Urothelium cell line (cell line): ENCODE data around the gene STAC.

ENCODE experiments used
- DNase-seq: peaks from one replicate; pipeline ENCODE4 v3.0.0; 2011; ENCODE audit warnings: low spot score, mixed read lengths
- FAIRE-seq: peaks from 2 replicates; lab custom pipeline; 2011; peaks lifted over from hg19 to GRCh38; lab: Jason Lieb, UNC

Gene STAC

DNA sequence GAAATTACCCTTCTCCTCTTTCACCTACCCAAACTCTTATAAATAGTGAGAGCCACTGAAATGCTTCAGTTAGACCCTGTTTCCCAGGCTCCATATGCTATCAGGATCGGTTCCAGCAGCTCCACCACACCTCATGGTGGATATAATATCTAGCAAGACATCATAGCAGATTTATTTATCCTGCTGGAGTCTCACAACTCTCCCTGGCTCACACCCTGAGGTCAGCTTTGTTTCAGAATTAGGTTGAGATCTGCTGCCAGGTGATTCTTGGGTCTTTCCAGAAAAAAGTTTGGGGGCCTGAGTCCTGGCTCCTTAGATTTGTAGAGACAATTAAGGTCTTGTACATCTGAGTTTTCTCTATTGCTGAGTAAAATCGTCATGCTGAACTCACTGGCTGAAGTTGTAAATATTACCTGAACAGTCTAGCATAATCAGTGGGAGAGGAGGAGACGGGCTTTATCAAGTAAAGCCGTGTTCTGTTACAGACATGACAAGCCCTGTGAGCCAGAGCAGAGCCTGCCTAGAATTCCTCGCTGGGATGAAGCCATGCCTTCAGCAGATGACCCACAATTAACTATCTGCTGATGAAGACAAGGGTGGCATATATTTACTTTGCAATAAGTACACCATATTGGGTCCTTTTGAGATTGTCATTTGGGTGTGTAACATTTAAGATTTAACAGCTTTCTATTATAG, 131.6 kb downstream of the STAC start:
- DNase-seq: no peak
- FAIRE-seq: no peak

DNA sequence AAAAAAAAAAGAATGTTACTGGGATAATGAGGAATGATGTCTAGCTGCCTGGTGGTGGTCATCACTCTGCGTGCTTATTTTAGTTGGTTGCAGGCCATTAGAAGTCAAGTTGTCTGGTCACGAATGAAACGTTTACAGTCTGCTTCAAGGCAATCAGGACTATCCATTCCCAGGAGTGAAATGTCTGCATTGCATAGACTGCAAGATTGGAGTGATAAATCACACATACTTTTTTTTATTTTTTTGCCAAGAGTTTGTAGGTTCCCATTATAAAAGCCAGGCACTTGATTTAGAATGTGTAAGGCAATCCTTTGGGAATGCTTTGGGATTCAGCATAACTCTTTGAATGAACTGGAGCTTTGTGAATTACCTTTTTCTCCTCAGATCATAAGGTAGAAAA, 132.3 kb downstream of the STAC start:
- FAIRE-seq (no peak), DNase-seq (no peak)

DNA sequence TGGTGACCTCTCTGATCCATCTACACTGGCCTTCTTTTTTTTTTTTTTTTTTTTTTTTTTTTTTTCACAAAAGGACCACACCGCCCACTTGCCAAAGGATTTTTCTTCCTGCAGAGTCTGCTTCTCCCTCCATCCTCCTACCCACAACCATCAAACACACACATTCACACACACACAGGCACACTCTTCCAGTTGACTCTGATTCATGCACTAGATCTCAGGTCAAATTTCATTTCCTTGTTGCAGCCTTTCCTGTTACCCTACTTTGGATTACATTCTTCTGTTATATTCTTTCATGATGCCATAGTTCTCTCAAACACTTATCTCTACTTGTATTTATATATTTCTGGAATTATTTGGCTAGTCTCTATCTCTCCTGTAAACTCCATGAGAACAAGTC, 133.9 kb downstream of the STAC start:
- DNase-seq (no peak), FAIRE-seq (no peak)

DNA sequence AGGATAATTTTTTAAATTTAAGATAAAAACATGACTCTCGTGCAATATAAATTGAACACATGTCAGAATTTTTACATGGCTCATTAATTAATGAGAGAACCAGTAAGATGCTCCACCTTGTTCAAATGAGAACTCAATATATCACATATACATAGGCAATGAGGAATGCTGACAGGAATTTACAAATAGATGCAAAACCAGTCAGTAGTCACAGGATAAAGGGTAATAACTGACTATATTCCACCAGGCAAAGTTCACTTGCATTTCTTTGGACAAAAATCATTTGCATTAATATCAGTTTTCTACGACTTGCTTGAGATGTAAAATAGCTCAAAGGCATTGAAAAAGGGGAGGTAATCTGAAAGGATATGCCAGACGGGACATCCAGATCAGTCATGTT, 139.4 kb downstream of the STAC start:
- DNase-seq: no peak
- no peak for FAIRE-seq

DNA sequence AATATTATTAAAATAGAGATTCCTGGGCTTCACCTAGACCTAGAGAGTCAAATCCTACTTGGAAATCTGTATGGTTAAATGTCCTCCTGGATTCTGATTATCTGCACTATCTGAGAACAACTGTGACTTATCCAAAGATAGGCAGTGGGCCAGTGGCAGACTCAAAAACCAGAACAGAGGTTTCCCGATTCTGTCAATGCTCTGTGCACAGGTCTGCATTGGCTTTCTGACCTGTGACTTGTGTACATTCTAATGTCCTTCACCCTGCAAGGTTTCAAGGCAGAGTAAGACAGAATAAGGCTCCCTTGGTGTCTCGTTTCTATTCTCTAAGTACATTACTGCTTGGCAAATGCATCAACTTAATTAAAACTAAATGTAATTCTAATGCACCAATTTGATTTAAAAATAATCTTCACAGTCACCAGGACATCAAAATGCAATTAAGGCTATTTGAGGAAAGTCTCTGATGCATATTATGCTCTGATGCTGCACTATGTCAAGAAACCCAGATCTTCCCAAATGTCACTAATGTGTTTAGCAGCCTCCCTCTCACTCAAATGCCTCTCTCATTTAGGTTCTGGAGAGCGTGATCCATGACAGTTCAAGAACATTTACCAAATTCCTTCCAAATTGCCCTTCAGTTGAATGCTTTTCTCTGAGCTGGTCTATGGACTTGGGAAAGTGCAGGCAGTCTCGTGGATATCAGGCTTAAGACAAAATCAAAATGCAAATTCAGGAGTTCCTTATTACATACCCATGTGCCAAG, 140.1 kb downstream of the STAC start:
- no peak for FAIRE-seq

DNA sequence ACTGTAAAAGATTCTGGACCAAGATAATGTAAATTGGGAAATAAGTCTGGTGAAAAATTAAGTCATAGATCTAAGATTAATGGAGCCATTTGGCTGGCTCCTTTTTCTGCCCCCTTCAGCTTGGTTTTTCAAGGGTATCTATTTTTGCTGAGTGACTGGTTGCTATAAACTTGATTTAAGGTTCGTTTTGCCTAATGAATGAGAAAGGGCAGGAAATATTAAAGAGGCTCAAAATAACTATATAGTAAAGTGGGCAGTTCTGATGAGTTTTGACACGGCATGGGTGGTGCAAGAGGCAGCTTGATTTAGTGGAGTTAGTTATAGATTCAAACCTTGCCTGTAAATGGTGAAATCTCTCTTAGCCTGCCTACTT, 140.7 kb downstream of the STAC start:
- DNase-seq (no peak), FAIRE-seq (no peak)

More for the DNA sequence above, 140.1 kb downstream of the STAC start:
- DNase-seq: no peak

DNA sequence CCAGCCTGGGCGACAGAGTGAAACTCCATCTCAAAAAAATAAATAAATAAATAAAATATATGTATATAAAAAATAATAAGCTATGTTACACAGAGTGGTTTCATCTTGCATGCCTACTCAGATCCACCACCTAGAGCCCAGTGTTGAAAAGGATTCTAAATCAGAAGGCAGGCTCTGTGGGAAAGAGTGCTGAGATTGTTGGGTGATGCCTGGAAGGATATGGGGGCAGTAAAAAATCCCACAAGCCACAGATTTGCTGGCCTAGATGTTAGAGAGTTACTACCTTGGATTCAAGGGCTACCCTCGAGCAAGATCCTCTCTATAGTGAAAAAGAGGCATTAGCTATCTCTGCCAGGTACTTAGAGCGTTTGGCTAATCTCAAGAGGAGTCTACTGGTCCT, 144.3 kb downstream of the STAC start:
- DNase-seq (no peak), FAIRE-seq (no peak)

DNA sequence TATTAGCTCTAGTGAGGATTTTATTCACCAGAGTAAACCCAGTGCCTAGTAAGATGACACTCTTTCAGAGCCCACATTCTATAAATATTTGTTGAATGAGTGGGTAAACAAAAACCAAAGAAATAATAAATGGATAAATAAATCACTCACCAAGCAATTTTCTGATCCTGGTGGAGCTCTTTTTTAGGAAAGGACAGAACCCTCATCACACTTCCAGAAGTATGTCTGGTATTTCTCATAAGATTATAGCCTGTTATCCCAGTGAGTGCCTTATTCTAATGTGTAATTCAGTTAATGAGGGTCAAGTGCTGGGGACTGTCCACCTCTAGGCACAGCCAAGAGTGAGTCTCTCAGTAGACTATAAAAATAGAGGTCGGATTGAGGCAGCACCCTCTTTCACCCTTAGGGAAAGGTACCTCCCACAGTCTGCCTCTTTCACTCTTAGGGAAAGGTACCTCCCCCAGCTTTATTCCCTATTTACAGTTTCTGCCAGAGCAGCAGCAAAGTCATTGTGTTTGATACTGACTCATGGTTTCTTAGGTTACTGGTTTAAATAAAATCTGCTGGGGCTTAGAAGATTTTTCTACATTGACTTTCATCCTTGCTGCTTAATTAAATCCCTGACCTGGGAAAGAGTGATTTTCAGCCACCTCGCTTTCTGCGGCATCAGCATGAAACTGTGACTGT, 145.0 kb downstream of the STAC start:
- peak; percentile 40 for DNase-seq
- FAIRE-seq: no peak

DNA sequence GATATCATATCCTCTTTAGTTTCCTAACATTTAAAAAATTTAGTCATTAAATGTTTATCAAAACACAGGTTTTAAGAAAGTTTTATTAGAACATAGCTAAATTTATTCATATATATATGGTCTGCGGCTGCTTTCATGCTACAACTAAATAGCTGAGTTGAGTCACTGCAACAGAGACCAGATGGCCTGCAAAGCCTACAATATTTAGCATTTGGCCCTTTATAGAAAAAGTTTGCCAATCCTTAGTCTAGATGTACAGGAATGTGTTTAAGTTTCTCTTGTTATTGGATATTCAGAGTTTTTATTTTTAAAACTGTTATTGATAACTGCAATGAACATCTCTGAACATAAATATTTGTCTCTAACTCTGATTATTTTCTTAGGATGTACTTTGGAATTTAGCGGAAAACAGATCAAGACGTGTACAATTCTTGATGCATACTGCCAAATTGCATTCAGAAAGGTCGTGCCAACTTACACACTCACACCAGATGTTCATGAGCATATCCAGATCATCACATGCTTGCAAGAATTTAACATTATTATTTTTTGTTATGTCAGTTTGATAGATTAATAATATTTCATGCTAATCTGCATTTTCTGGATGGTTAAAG, 157.9 kb downstream of the STAC start:
- FAIRE-seq (no peak), DNase-seq (no peak)

DNA sequence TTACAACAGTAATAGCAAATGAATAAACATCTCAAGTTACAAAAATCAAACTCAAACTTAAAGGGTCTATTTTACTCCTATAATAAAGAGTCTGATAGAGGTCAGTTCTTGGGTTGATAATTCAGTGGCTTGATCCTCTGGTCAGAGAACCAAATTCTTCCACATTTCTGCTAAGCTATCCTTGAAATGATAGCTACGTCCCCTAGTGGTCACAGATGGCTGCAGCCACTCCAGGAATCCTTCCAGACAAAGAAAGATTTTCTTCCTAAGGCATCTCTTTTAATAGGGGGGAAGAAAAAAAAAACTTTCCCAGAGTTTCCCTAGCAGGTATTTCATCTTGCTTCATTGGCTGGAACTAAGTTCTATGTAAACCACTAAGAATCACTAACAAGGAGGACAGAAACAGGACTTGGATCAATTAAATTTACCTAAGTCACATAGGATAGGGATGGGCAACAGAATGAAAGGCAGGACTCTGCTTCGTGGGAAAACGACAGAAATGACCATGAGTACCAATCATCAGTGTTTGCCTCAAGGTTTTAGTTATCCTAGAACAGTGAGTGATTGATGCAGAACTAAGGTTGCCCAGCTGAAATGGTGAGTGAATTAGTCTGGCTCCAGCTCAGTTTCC, 160.7 kb downstream of the STAC start:
- peak; percentile 41 for DNase-seq
- no peak for FAIRE-seq

DNA sequence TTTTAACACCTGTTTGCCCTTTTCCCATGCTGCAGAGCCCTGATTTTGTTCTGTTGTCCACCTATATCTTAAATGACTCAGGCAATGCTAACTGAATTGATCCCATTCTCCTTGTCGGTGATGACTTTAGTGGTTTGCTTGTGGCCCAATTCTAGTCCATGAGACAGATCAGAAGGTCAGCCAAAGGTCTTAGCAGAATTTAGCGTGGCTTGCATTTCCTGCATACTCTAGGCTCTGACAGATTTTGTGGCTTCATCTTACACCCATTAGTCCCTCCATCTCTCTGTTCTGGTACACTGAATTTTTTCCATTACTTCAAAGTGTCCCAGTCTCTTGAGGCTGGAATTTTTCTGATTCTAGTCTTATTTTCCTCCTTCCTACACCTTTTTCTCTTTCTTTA, 161.9 kb downstream of the STAC start:
- DNase-seq (no peak), FAIRE-seq (no peak)

DNA sequence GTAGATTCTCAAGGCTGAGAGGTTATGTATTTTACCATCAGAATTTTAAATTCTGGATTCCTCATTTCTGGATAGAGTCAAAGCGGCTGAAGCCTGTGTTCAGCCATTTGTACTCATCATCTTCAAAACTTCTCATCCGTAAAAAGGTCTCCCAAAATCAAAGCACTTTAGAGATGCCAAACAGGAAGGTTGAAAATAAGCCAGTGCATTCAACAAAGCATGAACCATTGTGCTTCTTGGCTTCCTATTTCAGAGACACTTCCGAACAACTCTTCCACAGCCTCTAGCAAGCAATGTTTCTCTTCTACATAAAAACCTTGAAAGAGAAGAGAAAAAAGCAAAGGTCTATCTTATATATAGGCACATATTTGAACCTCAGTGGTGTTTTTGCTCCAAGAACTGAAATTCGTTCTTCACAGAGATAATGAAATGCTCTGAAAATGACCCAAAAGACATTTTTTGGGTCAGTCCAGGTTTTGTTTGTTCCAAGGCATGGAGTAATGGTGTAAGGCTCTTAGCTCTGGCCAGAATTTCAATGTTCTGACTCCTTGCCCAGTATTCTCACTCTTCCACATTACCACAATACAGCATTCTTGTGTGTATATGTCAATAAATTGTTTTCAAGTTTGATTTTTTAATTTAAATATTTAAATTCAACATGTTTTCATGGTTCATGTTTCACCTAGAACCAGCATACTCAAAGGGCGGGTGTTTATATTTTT, 163.1 kb downstream of the STAC start:
- DNase-seq (no peak), FAIRE-seq (no peak)

DNA sequence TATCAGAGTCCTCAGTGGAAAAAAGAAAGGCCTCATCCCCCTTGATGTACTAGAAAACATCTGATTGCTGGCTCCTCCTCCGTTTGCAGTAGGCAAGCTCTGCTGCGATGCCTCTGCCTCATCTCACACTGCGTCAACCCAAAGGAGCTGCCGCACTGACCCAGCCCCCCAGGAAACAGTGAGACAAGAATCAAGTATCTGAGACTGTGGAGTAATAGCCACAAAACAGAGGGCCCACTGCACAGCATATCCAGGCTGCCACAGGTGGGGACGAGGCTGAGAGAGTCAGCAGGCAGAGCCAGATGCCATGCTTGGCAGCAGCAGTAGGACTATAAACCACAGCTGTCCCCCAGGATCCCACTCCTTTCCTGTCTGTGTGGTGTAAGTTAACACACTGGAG, 165.9 kb downstream of the STAC start:
- no peak for DNase-seq
- FAIRE-seq: no peak

DNA sequence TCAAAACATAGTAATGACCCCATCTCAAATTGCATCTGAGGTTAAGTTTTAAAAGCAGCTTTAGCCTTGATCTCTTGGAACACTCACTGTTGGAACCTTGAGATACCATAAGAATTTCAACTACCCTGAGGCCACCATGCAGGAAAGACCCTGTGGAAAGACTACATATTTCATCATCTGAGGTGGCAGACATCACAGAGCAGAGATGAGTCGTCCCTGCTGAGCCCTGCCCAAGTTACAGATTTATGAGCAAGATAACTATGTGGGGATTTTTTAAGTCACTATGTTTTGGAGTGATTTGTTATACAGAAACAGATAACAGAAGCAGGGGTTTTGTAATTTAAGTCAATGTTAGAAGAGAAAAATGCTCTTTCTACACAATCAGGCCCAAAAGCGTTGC, 168.4 kb downstream of the STAC start:
- DNase-seq (no peak), FAIRE-seq (no peak)

DNA sequence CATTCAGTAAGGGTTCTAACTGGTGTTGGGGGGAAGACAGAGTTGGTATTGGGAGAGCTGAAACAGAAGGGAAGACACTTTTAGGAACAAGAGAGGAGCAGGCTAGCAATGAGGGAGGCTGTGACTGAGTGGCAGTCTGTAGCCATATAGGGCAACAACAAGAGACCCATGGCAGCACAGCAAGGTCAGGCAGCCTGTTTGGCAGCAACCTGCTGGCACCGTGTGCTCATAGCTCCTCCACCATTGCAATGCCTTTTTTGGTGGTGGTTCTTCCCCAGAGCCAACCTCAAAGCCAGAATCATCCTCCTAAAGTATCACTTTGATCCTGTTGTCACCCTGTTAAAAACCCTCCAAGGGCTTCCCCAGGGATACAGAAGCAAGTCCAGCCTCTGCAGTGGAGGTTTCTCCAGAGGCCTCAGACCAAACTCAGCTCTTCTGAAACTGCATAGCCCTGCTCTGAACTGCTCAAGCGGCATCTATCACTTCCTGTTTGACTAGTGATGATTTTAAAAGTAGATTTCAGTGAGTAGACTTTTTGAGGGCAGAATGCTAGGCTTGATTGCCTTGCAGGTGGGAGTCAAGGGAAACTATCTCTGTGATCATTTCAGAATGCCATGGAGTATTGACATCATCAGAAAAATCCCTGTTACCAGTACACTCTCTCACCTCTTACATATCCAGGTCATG, 176.9 kb downstream of the STAC start:
- FAIRE-seq: no peak
- no peak for DNase-seq

DNA sequence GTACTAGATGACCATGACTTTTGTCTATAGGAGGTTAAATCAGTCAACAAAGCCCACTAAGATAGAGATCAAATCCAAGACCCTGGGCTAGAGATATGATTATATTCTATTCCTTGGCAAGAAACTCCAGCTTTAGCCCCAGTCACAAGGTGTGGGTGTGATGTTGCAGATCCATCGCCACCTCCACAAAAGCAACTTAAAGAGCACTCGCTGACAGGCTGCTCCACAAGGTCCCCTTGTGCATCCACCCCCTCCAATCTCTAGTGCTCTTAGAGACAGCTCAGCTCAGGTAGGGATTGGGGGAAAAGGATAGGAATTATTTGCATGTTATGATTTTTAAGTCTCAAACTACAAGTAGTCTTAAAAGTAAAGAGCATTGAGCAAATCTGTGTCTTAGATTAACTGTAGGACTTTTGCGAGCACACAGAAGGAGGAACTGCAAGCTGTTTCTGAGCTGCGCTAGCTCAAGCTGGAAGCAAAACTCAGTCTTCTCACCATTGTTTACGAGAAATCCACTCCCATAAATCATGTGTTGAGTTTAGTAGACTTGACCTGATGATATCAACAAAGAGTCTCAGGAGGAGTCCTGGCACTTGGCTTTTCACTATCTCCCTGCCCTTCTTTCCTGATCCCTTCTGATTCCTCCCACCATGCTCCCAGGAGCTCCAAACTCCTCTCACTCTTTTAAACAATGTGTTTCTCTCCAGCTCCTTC, 177.6 kb downstream of the STAC start:
- FAIRE-seq (no peak), DNase-seq (no peak)

DNA sequence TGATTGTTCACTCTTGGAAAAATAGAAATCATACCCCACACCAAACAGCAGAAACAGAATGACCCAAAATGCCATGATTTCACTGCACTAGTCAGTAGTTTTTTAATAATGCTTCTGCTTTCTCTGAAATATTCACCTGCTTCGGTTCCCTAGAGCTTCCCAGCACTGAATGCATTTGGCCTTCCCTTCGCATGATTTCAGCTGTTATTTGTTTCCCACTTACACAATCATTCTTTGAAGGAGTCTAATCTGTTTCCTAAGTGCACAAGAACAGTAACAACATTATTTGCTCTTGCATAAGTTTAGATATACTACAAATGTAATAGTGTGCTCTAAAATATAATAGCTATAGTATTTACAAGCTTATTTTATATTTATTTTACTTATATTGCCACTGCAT, 178.7 kb downstream of the STAC start:
- no peak for FAIRE-seq

DNA sequence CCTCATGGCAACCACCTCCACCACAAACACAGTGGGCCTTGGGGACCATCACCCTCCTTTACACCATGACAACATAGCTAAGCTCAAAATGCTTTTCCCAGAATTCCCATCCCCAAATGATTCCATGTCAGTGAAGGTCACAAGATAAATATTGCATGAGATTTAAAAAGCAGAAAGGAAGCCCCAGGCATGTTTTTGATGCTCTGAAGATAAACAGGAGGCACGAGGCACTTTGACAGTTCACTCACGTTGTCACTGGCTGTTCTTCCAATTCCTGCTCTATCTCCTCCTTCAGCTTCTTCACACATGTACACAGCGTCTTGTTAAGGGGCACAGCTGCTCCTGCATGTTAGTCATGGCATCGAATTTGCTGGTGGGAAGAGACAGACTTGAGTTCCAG, 180.4 kb downstream of the STAC start:
- FAIRE-seq: no peak
- DNase-seq: no peak

More for the DNA sequence above, 178.7 kb downstream of the STAC start:
- DNase-seq: no peak

DNA sequence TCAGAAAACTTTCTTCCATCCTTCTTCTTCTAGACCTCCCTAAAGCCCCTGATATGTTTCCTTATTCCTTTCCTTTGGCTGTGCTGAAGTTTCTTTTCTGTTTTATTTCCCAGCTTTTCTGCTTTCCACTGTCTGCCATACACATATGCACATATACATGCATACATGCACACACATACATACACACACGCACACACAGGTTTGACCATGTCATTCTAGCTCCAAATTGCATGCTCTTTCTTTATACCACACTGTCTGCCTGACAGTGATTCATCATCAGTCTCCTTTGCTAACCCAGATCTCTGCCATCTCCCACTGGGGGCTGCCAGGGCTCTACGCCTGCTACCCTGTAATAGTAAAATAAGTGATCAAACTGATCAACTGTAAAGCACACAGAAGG, 181.3 kb downstream of the STAC start:
- DNase-seq: no peak
- peak; percentile 35 for FAIRE-seq
